ENCODE results near the gene RARG.

GRCh38 chr12:53191096-53191884 is 40.7 kb downstream of the RARG start:
- no peak for TF ChIP-seq EZH2phosphoT487 (IDR thresholded peaks at IDR 0.05; ENCODE audit: borderline replicate concordance)
- no peak for TF ChIP-seq CTCF (conservative IDR thresholded peaks at IDR 0.05; ENCODE audit: low read length)

Measured in Loucy (cell line).